NCI-H1105 (cell line): ENCODE data around the gene MBD2.
"Not testable (repeated sequence)": the region's sequence is repeated elsewhere in the genome, so short reads cannot be mapped to it uniquely, and the experiment has no call there.

Experiments used
- DNase-seq: peaks from one replicate; lab custom pipeline; 2025; lab: John Stamatoyannopoulos, UW

MBD2 gene

DNA sequence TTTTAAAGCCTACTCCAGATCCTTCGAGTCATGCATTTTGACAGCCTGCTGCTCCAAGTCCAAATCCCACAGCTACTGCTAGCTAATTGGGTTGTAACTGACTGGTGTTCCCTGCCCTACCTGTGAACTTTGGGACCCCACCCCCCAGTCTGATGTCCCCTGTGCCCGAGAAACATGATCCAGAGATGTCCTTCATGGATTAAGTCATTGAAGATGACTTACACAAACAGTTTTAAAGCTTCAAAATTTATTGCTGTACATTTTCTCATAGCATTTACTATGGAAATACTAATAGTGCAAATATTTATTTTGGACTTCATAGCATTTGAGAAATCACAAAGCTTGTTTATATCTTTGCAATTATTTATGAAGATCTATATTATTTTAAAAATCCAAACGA, 73.1 kb downstream of the MBD2 start:
- no peak for DNase-seq

GRCh38 chr18:54150226-54150625, 74.2 kb downstream of the MBD2 start:
- no peak for DNase-seq

DNA sequence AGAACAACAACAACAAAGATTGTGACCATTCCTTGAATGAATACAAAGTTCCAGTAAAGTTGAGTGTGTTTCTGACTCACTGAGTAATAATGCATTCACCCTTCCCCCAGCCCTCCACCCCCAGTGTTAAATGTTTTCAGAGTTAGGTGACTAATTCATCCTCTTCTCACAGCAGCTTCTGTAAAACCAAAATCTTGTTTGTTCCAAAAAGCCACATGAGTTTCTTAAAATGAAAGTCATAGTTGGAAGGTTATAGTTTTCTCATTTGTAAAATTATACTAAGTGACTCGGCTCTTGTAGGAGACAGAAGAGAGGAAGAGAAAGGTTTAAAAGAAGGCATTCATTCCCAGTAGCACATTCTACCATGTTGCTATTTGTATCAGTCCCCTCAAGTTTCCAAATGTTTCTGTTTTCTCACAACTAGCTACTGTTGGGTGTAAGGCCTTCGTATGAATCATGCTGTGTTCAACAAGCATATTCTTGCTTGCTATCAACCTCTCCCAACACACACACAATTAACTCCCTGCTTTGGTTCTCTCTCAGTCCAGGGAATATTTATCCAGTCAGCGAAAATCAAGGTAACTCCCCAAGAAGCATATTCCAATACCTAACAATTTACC, 75.3 kb downstream of the MBD2 start:
- DNase-seq = no peak

DNA sequence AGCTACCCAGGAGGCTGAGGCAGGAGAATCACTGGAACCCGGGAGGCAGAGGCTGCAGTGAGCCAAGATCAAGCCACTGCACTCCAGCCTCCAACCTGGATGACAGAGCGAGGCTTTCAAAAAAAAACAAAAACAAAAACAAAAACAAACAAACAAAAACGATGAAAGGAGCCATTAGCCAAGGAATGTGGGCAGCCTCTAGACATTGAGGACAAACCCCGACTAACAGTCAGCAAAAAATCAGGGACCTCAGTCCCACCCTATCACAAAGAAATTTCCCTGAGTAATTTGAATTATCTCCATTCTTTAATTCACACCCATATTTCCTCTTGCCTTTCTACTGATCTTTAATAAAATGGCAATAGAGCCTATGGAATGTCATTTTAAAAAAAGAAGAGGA, 75.8 kb downstream of the MBD2 start:
- no peak for DNase-seq

DNA sequence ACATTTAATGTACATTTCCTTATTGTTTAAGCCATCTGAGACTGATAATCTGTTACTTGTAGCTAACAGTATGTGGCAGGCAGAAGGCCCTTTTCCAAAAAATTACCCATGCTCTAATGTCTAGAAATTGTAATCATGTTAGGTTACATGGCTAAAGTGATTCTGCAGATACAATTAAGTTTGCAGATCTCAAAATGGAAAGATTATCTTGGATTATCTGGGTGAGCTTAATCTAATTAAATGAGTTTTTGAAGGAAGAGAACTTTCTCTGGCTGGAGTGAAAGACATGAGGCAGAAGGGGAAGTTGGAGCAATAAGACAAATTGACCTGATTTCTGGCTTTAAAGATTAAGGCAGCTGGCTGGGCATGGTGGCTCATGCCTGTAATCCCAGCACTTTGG, 76.3 kb downstream of the MBD2 start:
- no peak for DNase-seq

DNA sequence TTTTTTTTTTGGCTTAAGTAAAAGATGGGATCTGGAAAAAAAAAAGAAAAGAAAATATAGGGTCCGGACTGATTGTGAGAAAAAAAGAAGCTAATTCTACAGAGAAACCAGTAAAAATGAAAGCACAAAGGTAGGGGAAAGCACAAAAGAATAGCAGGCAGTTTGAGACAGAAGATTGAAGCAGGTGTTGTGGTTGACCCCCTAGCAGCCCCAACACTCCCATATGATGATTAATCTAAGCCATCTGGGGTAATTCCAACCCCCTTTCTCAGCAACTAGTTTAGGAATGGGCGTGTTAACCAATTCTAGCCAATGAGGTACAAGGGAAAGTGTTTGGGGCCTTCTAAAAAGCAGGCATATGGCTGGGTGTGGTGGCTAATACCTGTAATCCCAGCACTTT, 77.0 kb downstream of the MBD2 start:
- no peak for DNase-seq

DNA sequence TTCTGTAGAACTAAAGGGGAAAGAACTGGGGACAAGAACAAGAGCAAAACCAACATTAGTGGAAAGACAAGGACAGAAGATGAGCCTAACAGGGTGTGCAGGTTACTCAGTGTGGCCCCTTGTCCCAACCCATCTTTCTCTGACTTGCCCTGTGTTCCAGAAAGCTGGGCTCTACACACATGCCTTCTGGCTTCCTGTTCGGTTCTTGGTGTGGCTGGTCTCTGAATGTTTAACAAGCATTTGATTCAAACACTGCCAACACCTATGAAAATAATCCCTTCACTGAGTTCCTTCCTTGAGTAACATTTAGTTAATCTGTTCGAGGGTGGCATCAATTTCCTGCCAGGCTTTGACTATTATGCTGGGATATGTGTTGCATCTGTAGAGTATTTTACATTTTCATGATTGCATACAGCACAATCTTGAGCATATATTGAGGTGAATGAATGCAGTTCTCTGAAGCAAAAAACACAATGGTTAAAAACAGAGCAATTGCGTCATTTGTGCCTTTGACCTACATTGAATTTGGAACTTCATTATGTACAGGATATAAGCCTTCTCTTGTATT, 83.3 kb downstream of the MBD2 start:
- DNase-seq = no peak

DNA sequence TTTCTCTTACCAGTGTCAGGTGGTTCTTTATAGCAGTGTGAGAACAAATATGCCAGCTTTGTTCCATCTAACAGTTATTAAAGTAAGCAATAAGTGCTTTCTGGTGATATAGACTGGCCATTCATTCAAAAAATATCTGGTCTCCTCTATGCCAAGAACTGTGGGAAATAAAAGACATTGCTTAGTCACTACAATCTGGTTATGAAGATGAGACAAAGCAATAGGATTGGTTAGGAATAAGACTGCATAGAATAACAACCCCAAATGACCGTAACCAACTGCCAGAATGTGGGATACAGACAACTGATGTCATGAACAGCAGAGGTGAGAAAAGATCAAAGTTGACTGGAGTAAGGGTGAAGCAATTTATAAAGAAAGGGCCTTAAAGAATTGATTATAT, 83.8 kb downstream of the MBD2 start:
- no peak for DNase-seq

GRCh38 chr18:54135216-54135615, 89.3 kb downstream of the MBD2 start:
- DNase-seq = no peak

DNA sequence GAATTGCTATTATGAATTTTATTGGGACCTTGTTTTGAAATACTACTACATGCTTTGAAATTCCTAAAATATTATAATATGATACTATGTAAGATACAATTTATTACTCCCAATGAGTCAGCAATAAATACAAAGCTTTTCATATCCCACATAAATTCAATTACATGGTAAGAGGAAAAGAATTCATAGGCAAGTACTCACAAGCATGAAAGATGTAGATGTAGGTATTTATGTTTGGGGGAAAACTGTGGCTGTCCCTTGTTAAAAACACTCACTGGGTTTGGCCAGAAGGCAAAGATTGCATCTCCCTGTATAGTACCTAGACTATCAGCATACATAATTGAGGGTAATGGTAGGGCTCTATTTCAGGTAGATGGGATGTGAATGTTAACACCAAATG, 90.4 kb downstream of the MBD2 start:
- no peak for DNase-seq

- DNase-seq = no peak
Observed at GRCh38 chr18:54130631-54131030, 93.8 kb downstream of the MBD2 start.

DNA sequence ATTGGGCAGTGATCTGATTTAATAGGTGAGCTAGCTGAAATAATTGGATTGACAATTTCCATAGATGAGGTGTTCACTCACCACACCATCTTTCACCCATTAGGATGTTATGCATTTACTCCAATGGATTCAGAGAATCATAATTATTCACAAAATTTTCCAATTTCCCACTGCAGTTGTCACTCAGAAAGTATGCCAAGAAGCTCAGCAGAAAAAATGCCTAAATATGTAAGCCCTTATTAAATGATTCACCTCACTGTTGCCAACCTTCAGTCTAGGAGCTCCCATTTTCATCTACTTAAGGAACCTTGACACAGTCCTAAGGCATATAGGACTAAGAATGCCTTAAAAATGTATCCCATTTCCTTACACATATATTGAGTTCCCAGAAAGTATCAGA, 94.3 kb downstream of the MBD2 start:
- DNase-seq = no peak

- no peak for DNase-seq
Observed at GRCh38 chr18:54129448-54130067, 94.9 kb downstream of the MBD2 start.

DNA sequence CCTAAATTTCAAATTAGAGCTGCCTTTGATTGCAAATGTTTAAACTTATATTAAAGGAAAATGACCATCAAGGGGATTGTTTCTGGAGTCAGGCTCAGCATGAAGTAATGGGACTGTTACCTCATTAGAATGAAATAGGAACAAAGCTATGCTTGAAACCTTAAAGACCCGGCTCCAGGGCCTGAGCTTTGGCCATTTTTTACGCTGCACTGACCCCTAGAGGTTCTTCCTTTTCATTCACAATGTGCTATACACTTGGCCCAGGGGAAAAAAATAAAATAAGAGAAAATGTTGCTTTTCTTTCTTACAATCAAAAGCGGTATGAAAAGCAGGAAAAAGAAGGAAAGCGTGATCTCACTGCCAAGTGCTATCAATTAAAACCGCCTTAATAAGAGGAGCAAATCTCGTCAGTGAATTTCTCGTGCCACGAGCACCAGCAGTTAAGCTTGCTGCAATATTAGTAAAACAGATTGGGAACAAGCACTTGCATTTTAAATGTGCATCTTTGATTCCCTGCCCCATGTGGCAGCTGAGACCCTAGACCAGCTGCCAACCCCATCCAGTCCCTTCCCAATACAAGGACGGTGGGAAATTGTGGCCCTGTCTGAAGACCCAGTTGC, 96.6 kb downstream of the MBD2 start:
- DNase-seq = peak; percentile 45

- DNase-seq = no peak
Observed at GRCh38 chr18:54125429-54125828, 99.0 kb downstream of the MBD2 start.

DNA sequence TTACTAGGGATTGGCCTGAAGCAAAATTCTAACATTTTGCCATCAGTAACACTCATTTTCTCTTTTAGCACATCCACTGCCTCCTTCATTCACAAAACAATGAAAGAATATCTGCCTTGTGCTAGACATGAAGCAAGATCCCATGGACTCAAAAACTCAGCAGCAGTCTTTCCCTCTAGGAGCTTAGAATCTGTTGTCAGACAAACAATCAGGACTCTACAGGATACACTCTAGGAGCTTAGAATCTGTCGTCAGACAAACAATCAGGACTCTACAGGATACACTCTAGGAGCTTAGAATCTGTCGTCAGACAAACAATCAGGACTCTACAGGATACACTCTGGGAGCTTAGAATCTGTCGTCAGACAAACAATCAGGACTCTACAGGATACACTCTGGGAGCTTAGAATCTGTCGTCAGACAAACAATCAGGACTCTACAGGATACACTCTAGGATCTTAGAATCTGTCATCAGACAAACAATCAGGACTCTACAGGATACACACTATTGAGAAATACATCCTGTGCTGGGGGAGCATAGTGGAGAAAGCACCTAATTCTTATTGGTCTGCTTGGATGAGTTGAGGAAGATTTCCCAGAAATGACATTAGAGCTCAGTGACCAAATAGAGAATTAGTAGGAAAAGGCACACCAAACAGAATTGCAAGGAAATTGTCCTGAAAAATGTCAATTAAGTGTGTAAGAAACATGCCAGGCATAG, 100.6 kb downstream of the MBD2 start:
- not testable (repeated sequence) for DNase-seq

- DNase-seq = peak; percentile 74
Observed at GRCh38 chr18:54119524-54120019, 104.9 kb downstream of the MBD2 start.

GRCh38 chr18:54117853-54118773, 106.4 kb downstream of the MBD2 start:
- no peak for DNase-seq

DNA sequence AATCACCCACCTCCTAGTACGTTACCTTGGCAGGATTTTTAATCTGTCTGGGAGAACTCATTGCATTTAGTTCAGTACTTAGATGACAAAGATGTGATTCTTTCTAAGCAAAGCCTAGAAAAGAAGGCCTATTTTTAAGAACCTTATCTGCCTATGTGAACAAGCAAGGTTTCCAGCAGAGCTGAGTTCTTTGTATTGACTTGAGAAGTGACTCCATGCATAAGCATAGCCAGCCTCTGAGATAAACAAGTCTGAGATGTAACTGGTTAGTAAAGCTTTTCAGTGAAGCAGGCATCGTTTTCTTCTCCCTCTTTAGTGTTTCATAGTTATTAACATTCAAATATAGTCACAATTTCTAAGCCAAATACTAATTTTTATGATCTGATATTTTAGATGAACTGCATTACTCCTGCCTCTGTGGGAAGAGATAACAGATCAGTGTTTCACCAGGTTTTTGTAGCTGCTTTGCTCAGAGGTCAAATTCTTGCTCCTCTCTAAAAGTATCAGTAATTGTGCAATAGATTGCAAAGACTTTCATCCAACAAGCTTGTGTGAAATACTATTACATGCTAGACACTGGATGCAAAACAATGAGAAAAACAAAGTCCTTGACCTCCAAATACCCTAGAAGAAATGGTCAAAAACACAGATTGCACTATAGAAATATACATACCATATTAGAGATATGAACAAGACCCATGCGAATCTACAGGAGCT, 107.8 kb downstream of the MBD2 start:
- DNase-seq = no peak

DNA sequence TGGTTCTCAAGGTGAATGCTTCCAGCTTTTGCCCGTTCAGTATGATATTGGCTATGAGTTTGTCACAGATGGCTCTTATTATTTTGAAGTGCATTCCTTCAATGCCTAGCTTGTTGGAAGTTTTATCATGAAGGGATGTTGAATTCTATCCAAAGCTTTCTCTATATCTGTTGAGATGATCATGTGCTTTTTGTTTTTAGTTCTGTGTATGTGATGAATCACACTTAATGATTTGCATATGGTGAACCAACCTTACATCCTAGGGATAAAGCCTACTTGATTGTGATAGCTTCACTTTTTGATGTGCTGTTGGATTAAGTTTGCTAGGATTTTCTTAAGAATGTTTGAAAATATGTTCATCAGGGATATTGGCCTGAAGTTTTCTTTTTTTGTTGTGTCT, 112.1 kb downstream of the MBD2 start:
- no peak for DNase-seq
